GM10266 (cell line): ENCODE results near the gene STN1.

ENCODE experiments used
- DNase-seq: peaks from one replicate; pipeline ENCODE4 v3.0.0; 2012; ENCODE audit errors: extremely low spot score
- CTCF ChIP-seq: IDR thresholded peaks from 2 replicates; pipeline ENCODE4 v1.5.1; 2012; ENCODE audit warnings: mild to moderate bottlenecking, low read depth; ENCODE audit not compliant: control insufficient read depth, insufficient read depth; ENCODE audit errors: missing control alignments

Gene STN1

DNA sequence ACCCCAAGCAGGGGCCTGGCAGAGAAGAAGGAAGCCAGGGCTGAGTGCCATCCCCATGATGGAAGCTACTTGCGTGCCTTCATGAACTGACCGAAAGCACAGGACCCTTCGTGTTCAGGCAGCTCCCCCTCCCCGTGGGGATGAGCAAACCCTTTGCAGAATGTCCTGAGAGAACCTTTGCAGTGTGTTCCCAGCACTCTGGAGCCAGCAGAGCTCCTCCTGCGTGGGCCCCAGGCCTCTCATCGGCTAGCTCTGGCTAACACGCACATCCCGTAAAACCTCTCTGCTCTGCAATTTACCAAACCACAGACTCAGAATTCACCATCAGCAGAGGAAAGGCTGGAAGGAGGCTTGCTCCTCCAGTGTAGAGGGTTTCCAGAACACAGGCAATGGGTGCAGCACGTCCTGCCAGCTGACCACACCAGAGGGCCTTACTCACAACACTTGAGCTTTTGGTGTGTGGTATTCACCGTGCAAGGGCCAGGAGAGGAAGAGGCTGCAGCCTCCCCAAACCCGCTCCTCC, 65.7 kb downstream of the STN1 start:
- no peak for DNase-seq
- no peak for TF ChIP-seq CTCF

- no peak for DNase-seq
- TF ChIP-seq CTCF, result no peak
Observed at GRCh38 chr10:103851261-103851660, 66.7 kb downstream of the STN1 start.

GRCh38 chr10:103850572-103850895, 67.5 kb downstream of the STN1 start:
- DNase-seq, result no peak
- no peak for TF ChIP-seq CTCF

DNA sequence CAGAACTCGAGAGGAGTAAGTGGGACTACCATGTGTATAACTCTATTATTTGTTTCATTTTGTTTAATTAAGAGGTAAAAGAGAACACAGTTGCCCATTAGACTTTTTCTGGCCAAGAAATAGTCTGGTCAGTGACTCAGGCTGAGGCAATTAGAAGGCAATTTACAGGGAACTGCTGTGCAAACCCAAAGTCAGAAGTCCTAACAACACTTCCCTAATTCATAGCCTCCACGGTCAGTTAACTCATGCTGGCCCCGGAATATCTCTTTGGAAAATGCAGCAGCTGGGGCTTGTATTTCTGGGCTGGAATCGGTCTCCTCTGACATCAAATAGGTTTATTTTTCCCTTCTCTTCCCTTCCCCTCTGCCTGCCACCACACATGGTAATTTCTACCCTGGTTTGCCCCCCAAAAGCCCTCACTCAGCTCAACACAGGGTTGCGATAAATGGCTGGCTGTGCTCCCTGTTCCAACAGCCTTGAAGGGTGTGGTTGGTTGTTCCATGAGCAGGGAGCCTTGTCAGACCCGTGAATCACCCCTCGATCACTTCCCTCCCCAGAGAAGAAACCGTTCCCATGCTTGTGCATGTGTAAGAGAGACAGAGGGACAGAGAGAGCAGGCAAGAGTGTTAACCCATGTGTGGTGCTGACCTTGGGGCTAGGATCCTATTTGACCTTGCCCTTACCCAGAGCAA, 68.0 kb downstream of the STN1 start:
- no peak for DNase-seq

GRCh38 chr10:103849212-103849877, 68.6 kb downstream of the STN1 start:
- no peak for TF ChIP-seq CTCF
- no peak for DNase-seq

More for the DNA sequence above, 68.0 kb downstream of the STN1 start:
- TF ChIP-seq CTCF, result no peak

GRCh38 chr10:103847909-103848468, 70.0 kb downstream of the STN1 start:
- TF ChIP-seq CTCF, result no peak
- DNase-seq, result no peak

- DNase-seq, result no peak
- TF ChIP-seq CTCF, result no peak
Observed at GRCh38 chr10:103847346-103847745, 70.6 kb downstream of the STN1 start.
